MG63 (cell line): ENCODE measurements around the gene EFNA3. TPM values are rescaled to one million over a fixed set of nuclear protein-coding genes. Genes with fewer than 3 reads are reported as not detected.

ENCODE experiments used
- DNase-seq: peaks from one replicate; pipeline ENCODE4 v3.0.0-alpha.2; 2020
- H3K27me3 ChIP-seq: fragments of 250-450 bp; sonication (Bioruptor Pico); 2 replicates; pipeline ENCODE4 v1.5.1; 2020; ENCODE audit warnings: mild to moderate bottlenecking, moderate library complexity
- H3K36me3 ChIP-seq: fragments of 250-450 bp; sonication (Bioruptor Pico); 2 replicates; pipeline ENCODE4 v1.5.1; 2020; ENCODE audit warnings: mild to moderate bottlenecking, moderate library complexity
- H3K4me3 ChIP-seq: fragments of 250-450 bp; sonication (Bioruptor Pico); 2 replicates; pipeline ENCODE4 v1.5.1; 2020; ENCODE audit warnings: mild to moderate bottlenecking, moderate library complexity
- H3K9me3 ChIP-seq: fragments of 250-450 bp; sonication (Bioruptor Pico); 2 replicates; pipeline ENCODE4 v1.5.1; 2020; ENCODE audit warnings: mild to moderate bottlenecking, moderate library complexity
- total RNA-seq: library from RNA; depleted of rRNA; stranded (reverse); fragments of >200 nt; shearing (Covaris generic); gene quantifications from 2 replicates; pipeline ENCODE4 v1.2.3, GENCODE V29; 2014; ENCODE audit warnings: low replicate concordance; rRNA removed

Gene EFNA3
- total RNA-seq, result 0.64 and 3.0 TPM in 2 replicates

DNA sequence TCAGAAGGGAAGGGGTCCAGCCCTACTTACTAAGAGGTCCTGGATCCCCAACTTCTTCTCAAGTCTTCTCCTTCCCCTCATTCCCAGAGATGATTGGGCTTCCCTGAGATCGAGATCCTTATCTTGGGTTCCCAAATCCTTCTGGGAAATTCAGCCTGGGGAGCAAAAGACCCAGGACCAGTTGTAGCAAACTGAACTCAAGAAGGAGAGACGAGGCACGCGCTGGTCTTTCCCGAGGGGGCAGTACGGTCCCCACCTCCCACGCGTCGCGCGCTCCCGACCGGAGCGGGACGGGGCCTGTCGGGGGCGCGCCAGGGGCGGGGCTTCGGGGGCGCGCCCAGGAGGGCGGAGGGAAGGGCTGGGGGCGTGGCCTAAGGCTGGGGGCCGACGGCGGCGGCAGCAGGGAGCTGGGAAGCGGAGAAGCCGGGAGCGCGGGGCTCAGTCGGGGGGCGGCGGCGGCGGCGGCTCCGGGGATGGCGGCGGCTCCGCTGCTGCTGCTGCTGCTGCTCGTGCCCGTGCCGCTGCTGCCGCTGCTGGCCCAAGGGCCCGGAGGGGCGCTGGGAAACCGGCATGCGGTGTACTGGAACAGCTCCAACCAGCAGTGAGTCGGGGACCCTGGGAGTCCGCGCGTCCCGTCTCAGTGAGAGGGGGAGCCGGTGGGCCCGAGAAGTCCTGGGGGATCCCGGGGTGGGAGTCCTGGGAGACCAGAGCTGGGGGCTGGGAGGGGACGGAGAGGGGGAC lies at the start of gene EFNA3:
EFNA3 (plus strand) TSS at position 369 of the 741 bp plus-strand sequence; CDS start at position 474, 105 bp downstream.
- peak within 1 kb of the TSS; percentile 35 for H3K4me3 ChIP-seq
- H3K9me3 ChIP-seq, result no peaks in the 10 kb centered on the region
- no peaks in the 10 kb centered on the region for H3K36me3 ChIP-seq
- peaks cover 43% of the 10 kb centered on the region for H3K27me3 ChIP-seq
- peak; percentile 75 for DNase-seq

DNA sequence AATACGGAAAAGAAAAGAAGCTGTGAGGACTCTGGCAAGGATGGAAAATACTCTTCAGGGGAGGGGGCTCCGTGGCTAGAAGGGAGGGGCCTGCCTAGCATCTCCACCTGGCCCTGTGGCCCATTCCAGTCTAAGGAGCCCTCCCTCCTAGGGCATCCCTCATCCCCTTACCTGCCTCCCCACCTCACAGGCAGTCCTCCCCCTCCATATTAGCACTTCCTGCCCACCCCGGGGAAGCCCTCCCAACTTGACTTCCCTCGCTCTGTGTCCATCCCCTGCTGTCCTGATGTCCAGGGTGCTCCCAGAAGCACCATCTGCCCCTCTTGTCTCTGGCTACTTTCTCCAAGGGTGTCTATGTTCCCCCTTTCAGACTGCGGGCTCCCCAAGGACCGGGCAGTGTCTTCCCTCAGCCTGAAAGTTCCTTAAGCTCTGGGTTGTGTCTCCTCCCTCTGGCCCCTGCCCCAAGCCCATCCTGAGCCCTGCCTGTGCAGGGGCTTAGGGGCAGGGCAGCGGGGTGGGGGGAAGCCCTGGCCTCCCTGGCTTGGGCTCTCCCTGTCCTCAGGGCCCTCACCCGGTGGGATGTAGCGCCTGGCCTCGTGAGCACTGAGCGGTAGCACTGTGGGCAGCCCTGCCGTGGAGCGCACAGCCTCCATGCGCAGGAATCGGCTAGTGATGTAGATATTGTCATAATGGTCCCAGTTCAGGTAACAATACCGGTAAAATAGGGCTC lies 49.0 kb upstream of the EFNA3 start:
- no peak for DNase-seq
- H3K36me3 ChIP-seq, result no peaks in the 10 kb centered on the region
- no peaks in the 10 kb centered on the region for H3K9me3 ChIP-seq
- H3K27me3 ChIP-seq, result no peaks in the 10 kb centered on the region
- no peak overlapping the region for H3K4me3 ChIP-seq

- Histone ChIP-seq H3K4me3 (no peak overlapping the region), H3K36me3 (no peaks in the 10 kb centered on the region), H3K9me3 (no peaks in the 10 kb centered on the region), H3K27me3 (no peaks in the 10 kb centered on the region)
- no peak for DNase-seq
Measured at GRCh38 chr1:155030243-155030795, 48.3 kb upstream of the EFNA3 start.

DNA sequence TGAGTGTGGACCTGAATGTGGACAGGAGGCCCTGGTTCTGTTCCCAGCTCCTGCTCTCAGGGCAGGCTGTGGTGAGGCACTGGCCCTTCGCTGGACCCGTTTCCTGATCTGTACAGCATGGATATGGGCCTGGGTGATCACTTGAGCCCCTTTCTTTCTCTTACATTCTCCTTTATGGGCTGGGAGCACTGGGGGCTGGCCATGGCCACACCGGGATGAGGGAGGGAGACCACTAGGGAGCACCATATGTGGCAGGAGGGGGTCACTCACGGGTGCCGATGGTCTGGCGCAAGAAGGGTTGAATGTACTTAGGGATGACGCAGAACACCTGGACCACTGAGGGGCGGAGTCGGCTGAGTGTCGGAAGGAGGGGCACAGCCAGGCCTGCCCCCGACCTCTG lies 47.7 kb upstream of the EFNA3 start:
- H3K9me3 ChIP-seq, result no peaks in the 10 kb centered on the region
- no peaks in the 10 kb centered on the region for H3K36me3 ChIP-seq
- no peak for DNase-seq
- H3K27me3 ChIP-seq, result no peaks in the 10 kb centered on the region
- no peak overlapping the region for H3K4me3 ChIP-seq

GRCh38 chr1:155032886-155033285 lies 45.8 kb upstream of the EFNA3 start:
- no peak for DNase-seq
- no peaks in the 10 kb centered on the region for H3K9me3 ChIP-seq
- no peak overlapping the region for H3K4me3 ChIP-seq
- no peaks in the 10 kb centered on the region for H3K36me3 ChIP-seq
- no peaks in the 10 kb centered on the region for H3K27me3 ChIP-seq

DNA sequence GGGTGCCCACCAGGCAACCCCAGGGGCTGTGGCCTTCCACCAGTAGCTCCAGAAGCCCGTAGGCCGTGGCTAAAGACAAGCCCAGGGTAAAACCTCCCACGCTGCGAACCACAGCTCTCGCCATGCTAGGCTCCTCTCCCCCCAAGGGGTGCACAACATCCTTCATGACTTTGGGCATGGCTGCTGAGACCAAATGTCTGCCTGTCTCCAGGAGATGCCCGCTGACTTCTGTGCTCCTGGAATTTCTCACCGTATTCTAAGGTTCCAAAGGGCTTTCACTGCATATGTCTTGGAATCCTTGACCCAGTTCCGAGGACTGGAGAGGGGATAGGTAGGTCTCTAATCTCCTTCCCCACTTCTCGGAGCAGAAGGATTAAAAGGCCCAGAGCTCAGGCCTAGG lies 45.1 kb upstream of the EFNA3 start, which contains the start of the genes DCST1 and DCST2:
DCST1 (plus strand) TSS at position 301 of the 400 bp plus-strand sequence. CDS start 213 bp downstream, outside the sequence.
DCST2 (minus strand) TSS at position 258 of the 400 bp plus-strand sequence; CDS start at position 178, 80 bp downstream.
- Histone ChIP-seq H3K4me3 (no peak within 1 kb of the TSS), H3K9me3 (no peaks in the 10 kb centered on the region)

DNA sequence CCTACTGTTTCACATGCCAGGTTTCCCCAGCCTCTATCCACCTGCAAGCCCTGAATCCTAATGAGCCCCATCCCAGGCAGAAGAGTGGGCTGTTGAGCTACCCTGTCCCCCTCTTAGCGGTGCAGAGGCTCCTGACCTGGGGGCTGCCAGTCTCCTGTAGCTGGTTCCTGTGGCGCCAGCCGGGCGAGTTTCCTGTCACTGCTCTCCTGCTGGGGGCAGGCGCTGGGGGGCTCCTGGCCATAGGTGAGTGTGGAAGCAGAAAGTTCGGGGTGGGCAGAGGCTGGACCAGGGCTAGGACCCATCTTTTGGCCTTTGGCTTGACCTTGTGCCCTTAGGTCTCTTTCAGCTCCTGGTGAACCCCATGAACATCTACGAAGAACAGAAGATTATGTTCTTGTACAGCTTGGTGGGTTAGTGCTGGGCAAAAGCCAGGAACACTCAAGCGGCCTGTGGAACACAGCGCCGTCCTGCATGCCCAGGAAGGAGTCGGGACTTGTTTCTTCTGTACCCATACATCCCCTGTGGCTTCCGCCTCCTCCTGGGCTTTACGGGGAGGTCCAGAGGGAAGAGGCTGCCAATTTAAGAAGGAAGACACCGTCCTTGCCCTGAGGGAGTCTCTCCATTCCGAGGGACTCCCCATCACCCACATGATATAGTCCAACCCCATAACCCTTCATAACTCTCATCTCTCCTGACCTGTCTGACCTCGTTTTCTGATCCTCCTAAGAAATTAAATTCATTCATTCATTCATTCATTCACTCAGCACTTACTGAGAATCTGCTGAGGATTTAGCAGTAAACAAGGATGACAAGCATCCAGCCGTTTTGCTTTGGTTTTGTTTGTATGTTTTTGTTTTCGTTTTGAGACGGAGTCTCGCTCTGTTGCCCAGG lies 44.1 kb upstream of the EFNA3 start:
- H3K9me3 ChIP-seq, result no peaks in the 10 kb centered on the region
- no peak for DNase-seq
- no peak overlapping the region for H3K4me3 ChIP-seq
- H3K27me3 ChIP-seq, result no peaks in the 10 kb centered on the region
- no peaks in the 10 kb centered on the region for H3K36me3 ChIP-seq

More for the DNA sequence above, 45.1 kb upstream of the EFNA3 start, which contains the start of the genes DCST1 and DCST2:
- DNase-seq, result no peak
- Histone ChIP-seq H3K27me3 (no peaks in the 10 kb centered on the region), H3K36me3 (no peaks in the 10 kb centered on the region)

DNA sequence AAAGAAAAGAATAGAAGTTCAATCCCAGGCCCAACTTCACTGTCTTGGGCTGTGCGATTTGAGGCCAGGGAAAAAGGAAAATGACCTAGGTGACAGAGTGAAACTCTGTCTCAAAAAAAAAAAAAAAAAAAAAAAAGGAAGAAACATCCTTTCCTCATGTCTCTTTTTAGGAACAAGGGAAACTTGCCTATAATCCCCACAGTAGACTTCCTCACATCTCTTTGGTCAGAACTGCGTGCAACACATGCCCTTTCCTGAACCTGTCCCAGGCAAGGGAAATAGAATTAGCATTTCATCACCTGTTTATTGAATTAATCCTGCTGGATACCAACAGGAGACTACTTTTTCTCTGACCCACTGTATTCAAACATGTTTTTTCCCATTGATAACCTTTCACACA lies 42.7 kb upstream of the EFNA3 start:
- Histone ChIP-seq H3K9me3 (no peaks in the 10 kb centered on the region), H3K36me3 (no peaks in the 10 kb centered on the region), H3K4me3 (no peak overlapping the region), H3K27me3 (no peaks in the 10 kb centered on the region)
- no peak for DNase-seq

DNA sequence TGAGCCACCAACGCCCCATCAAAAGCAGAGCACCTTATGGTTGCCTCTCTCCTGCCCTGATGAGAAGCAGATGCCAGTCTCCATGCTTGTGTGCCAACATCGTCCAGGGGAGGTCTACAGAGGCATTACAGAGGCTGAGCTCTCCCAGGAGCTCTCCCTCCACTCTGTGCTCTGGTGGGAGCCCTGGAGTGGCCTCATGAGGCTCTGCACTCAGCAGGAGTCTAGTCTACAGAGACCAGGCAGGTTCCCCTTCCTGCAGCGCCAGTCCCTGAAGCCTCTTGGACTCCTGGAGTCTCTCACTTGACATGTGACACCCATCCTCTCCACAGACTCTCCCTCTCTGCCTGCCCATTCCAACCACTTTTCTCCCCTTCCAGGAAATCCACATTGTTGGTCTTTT lies 41.6 kb upstream of the EFNA3 start:
- Histone ChIP-seq H3K4me3 (no peak overlapping the region), H3K9me3 (no peaks in the 10 kb centered on the region), H3K27me3 (no peaks in the 10 kb centered on the region), H3K36me3 (no peaks in the 10 kb centered on the region)
- no peak for DNase-seq

GRCh38 chr1:155037851-155038441 lies 40.7 kb upstream of the EFNA3 start:
- DNase-seq, result no peak
- Histone ChIP-seq H3K27me3 (no peaks in the 10 kb centered on the region), H3K9me3 (no peaks in the 10 kb centered on the region), H3K36me3 (no peaks in the 10 kb centered on the region), H3K4me3 (no peak overlapping the region)

DNA sequence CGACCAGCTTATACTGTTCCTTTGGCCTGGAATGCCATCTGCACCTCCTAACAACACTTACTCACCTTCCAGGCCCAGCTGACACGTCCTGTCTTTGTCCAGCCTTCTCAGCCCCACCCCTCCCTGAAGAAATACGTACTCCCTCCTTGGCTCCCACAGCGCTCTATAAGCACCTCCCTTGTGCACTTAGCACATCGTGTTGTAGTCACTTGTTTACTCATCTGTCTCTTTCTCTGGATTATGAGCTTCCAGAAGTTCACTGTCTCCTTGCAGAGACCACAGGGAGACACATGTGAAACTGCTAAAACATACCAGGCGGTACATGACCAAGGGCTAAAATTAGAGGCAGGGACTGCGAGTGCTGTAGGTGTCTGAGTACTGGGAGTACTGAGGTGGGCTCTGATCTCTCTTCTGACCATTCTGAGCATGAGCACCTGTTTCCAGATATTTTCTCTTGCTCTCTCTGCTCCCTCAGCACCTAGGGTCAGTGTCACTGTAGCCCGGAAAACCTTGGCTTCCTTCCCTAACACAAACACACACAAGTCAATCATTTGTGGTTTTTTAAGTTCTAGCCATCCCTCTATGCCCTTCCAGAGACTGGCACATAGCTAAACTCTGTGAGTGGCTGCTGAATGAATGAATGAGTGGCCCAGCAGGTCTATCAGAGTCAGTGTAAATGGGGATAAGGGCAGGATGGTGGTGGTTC lies 39.9 kb upstream of the EFNA3 start:
- H3K27me3 ChIP-seq, result no peaks in the 10 kb centered on the region
- H3K36me3 ChIP-seq, result no peaks in the 10 kb centered on the region
- DNase-seq, result peak; percentile 54
- H3K4me3 ChIP-seq, result no peak overlapping the region
- H3K9me3 ChIP-seq, result no peaks in the 10 kb centered on the region

- no peak for DNase-seq
- H3K27me3 ChIP-seq, result no peaks in the 10 kb centered on the region
- H3K4me3 ChIP-seq, result no peak overlapping the region
- no peaks in the 10 kb centered on the region for H3K36me3 ChIP-seq
- no peaks in the 10 kb centered on the region for H3K9me3 ChIP-seq
Measured at GRCh38 chr1:155039308-155039669, 39.3 kb upstream of the EFNA3 start.

GRCh38 chr1:155040358-155041093 lies 38.1 kb upstream of the EFNA3 start:
- H3K27me3 ChIP-seq, result no peaks in the 10 kb centered on the region
- H3K36me3 ChIP-seq, result no peaks in the 10 kb centered on the region
- H3K4me3 ChIP-seq, result no peak overlapping the region
- H3K9me3 ChIP-seq, result no peaks in the 10 kb centered on the region
- no peak for DNase-seq

DNA sequence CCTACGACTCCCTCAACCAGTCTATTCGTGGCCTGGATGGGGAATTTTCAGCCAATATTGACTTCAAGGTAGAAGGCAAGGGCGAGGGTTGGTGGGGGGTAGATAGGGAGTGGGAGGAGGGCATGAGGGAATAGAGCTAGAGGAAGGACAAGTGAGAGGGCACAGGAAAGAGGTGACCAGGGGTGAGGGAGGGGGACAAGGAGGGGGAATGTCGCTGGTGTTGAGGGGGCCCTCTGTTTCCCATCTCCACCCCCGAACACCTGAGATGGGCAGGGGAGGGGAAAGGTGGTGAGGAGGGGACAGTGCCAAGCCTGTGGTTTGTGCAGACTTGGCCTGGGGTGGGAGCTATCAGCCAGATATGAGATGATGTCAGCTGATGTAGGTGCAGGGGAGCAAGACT lies 35.8 kb upstream of the EFNA3 start:
- no peaks in the 10 kb centered on the region for H3K9me3 ChIP-seq
- H3K27me3 ChIP-seq, result no peaks in the 10 kb centered on the region
- H3K36me3 ChIP-seq, result no peaks in the 10 kb centered on the region
- no peak for DNase-seq
- H3K4me3 ChIP-seq, result no peak overlapping the region

GRCh38 chr1:155043301-155043702 lies 35.3 kb upstream of the EFNA3 start:
- H3K4me3 ChIP-seq, result no peak overlapping the region
- no peaks in the 10 kb centered on the region for H3K9me3 ChIP-seq

More at GRCh38 chr1:155043301-155043702, 35.3 kb upstream of the EFNA3 start:
- no peak for DNase-seq
- Histone ChIP-seq H3K36me3 (no peaks in the 10 kb centered on the region), H3K27me3 (no peaks in the 10 kb centered on the region)
